ENCODE data around the gene KRT37.
"Not testable (repeated sequence)": the region's sequence is repeated elsewhere in the genome, so short reads cannot be mapped to it uniquely, and the experiment has no call there.

KRT37 gene

DNA sequence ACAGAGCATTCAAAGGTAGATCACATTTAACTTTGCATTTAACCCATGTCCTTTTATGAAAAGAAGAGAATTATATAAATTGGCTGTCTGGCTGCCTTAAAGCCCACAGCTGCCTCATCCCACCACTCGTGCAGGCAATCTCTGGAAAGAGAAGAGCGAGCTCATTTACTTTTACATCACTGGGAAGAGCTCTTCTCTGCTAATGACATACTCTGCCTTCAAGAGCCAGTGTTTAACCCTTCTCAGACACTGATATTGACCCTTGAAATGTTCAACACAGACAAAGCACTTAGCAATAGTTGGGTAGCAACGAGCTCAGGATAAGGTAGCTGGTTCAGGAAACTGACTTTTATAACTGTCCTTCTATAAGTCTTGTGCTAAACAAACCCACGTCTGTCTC lies 9.6 kb upstream of the KRT37 start:
- no peak for DNase-seq

DNA sequence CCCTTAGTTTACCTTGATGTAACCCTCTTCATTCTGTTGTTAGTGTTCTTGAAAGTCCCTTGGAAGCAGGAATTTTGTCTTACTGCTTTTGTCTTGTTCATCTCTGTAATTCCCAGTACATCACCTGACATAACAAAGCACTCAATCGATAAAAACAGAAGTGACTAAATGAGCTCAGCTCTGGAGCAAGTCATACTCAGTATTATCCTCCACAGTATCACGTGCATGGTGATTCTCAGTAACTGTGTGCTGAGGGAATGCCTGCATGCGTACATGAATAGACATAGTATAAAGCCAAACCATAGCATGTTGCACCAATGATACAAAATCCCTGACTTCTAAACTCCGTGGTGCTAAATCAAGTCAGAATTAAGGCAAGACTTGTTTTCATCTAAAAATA lies 9.2 kb upstream of the KRT37 start:
- no peak for DNase-seq

DNA sequence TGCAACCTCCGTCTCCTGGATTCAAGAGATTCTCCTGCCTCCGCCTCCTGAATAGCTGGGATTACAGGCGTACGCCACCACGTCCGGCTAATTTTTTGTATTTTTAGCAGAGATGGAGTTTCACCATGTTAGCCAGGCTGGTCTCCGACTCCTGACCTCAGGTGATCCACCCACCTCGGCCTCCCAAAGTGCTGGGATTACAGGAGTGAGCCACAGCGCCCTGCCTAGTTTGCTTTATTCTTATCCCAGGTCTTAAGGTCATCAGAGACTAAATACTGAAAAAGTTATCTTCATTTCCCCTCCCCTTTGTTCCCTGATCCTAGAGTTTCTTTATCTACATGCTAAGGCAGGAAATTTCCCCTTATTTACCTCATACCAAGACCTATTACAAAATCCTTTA lies 6.0 kb upstream of the KRT37 start:
- not testable (repeated sequence) for DNase-seq

DNA sequence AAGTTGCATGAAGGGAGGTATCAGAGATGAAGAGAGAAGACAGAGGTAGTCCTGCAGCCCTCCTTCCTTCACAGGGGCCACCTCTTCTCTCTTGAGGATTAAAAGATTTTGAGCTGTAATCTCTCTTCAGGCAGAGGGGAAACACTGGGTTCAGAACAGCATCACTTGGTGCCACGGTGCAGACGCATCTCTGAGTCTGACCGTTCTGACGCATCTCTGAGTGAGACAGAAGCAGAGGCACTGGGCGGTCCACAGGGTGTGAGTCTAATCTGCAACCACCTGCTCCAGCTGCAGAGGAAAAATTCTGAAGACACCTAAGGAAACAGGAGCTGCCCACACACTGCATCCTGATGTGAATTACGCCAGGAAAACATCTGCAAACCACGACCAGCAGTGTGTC lies 5.3 kb upstream of the KRT37 start:
- no peak for DNase-seq

DNA sequence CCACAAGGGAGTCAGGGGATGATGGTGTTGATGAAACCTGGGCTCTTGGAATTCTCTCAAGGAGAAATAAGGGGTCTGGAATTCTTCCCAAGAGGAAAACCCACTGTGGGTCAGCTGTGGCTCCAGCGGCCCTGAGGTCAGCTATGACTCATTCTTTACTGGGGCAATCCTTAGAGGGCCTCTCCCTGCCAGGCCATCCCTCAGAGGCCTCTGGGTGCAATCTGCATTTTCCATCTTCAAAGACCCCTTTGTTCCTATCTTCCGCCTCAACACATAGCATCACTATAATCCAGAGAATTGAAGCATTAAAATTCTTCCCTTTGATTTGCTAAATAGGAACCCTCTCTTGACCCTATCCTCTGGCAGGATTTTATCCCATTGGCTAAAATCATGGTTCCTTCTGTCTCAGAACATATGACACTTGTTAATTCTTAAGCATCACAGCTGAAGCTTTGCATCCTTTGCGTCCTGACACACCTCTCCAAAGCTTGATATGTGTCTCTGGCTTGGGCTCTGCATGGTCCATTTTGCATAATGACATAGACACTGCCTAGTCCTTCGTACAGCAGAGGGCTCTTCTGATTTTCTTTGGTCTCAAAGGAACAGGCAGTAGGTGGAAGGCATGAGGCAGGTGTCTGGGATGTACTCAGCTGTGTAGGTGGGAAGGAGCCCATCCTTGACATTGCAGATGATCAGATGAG lies 4.4 kb upstream of the KRT37 start:
- DNase-seq = no peak

DNA sequence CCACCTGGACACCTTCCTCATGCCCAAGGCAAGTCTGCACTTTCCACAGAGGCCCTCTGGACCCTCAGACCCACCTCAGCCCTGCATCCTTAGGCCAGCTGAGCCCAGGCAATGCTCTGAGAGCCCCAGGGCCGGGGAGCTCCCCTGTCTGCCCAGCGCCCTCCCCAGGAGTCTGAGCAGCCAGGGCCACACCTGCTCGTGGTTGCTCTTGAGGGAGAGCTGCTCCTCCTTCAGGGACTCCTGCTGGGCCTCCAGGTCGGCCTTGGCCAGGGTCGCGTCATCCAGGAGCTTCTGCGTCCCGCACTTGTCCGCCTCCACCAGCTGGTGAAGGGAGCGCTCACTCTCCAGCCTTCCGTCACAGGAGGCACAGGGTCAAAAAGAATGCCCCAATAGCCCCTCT lies 1.8 kb downstream of the KRT37 start:
- DNase-seq = not testable (repeated sequence)

DNA sequence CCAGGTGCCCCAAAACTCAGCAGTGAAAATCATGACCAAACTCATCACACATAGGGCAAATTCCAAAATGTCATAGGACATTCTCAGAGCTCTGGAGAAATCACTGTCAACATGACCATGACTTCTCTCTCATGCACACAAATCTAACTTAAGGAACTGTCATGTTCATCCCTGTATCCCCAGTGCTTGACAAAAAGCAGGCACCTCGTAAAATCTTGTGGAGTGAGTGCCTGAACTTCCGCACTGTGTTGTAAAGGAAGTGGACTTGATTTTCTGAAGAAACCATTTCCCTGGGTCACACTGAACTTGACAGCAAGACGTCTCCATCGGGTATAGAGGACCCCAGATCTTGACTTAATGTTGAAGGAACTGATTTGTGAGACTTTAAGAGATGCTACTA lies 2.8 kb downstream of the KRT37 start:
- DNase-seq = no peak

DNA sequence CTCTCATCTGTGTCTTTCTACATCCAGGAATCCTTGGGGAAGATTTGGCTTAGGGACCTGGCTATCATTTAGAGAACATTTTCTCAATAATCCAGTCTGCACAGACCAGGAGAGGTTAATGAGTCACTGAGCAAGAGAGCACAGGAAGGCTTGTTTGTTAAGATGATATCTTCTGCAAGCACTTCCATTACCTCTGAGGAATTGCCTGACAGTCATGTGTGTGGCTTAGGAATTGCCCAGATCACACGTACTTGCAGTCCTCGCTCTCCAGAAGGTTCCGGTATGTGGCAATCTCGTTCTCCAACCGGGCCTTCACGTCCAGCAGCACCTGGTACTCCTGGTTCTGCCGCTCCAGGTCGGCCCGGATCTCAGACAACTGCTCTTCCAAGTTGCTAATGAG lies 3.3 kb downstream of the KRT37 start:
- DNase-seq = no peak

DNA sequence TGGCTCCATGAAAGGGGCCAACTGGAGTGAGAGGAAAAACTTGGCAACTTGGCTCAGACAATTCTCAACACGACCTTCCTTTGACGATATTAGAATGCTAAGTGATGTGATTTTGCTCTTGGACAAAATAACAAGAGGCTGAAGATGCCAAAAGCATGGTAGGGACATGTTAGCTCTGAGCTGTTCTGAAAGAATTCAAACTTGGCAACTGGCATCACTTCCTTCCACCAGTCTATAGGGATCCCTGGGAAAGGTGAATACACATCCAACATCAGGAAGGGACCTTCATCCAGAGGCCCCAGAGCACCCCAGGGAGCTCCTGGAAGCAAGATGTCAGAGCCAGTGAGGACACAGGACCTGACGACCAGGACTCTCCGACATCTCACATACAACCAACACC lies 4.3 kb downstream of the KRT37 start:
- DNase-seq = no peak

DNA sequence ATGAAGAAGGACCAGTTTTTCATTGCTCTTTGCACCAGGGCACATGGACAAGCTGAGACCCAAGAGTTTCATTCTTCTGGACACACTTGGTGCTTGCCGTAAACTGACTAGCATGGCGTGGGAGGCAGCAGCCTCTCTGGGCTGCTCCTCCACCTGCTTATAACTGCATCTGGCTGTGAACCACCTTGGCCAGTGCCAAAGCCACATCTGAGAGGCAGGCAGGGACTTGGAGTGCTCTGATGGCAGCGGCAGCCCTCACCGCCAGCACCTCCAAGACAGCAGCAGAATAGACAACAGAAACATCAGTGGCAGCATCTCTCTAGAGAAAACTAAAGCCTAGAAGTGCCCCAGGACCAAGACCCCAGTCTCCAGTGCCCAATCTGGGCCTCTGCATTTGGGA lies 4.7 kb downstream of the KRT37 start:
- DNase-seq = no peak

DNA sequence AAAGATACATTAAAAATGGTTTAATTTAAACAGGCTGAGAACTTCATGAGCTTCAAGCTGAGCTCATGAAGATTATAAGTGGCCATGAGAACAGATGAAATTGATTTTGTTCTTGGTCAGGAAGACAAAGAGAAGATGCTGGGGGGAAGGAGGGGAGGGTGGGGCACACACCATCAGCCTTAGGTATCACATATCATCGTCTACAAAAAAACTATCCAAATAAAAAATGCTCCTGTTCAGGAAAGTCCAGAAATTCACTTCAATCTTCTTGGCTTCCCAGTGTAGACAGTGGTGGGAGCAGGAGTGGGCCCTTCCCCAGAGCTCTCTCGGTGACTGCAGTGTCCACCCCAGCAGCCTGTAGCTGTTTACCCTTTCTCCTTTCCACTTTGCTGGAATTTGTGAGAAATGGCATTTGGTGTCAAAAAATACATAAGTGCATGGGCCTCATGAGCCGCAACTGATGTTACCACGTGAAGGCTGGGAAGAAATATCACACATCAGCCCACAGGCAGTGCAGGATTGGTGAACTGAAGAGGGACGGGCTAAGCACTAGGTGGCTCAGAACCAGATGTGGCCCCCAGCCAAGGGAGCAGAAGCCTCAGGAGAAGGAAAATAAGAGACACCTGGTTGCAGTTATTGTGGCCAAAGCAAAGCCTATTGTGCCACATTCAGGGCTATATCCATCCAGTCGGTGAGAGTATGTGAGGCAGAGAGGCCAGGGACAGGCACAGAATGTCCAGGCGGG lies 6.1 kb downstream of the KRT37 start:
- no peak for DNase-seq

DNA sequence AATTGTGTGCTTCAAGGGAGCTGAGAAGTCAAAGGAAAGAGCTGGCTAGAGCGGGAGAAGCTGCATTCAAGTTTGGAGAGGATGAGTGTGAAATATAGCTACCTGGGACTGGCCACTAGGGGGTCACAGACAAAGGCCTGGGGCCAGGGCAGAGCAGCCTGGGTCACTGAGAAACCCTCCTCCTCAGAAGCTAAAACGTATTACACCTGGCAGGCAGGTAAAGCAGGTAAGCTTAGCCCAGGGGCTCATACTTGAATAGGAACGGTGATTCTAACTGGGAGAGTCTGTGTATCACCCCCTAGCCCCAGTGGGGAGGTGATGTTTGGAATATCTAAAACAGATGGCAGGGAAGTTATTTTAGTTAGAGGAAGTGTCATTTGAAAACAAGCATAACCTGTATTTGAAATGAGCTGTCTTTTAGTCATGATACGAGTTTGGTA lies 6.8 kb downstream of the KRT37 start:
- DNase-seq = no peak

DNA sequence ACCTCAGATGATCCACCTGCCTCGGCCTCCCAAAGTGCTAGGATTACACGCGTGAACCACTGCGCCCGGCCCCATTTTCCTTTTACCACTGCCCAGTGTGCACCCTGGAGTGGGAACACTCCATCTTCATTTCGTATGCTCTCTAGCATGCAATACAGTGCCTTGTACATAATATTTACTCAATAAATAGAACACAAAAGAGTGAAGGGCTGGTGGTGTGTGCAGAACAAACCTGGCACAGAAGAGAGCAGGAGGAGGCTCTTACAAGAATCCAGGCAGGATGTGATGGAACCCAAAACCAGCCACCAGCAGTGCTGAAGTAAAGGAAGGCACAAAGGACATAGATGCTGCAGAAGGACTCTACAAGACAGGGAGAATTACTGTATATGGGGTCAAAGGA lies 7.3 kb downstream of the KRT37 start:
- DNase-seq = no peak

DNA sequence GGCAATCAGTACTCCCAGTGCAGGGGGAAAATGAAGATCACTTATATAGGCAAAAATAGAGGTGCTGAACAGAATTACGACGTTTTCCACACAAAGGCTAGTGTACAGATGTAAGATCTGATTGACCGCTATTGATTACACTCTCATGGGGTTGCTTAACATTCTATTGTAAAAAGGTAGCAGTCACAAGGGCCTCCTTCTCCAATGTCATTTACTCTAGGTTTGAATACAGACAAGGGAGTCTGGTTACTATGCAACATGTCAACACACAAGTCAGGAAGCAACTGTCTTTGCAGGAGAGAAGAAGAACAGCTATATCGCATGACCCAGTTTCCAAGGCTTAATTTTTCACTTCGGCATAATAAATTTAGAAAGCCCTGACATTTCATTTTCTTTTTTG lies 7.9 kb downstream of the KRT37 start:
- no peak for DNase-seq

DNA sequence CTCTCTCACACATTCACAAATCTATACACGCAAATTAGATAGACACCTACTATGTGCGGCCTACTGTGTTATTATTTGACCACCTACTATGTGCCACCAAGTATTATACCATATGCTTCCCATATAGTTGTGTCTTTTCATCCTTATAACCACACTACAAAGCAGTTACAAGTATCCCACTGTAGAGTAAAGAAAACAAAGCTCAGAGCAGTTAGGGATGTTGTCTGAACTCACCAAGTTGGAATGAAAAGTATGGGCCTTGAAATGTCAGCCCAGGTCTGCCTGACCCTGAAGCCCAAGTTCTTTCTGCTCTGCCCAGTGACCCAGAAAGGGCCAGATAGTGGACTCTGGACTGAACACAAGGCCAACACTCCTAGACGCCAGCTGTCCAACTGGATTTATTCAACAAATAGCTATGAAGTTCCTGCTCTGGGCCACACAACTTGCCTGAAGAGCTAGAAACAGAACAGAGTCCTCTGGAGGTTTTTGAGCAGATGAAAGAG lies 8.5 kb downstream of the KRT37 start:
- no peak for DNase-seq

DNA sequence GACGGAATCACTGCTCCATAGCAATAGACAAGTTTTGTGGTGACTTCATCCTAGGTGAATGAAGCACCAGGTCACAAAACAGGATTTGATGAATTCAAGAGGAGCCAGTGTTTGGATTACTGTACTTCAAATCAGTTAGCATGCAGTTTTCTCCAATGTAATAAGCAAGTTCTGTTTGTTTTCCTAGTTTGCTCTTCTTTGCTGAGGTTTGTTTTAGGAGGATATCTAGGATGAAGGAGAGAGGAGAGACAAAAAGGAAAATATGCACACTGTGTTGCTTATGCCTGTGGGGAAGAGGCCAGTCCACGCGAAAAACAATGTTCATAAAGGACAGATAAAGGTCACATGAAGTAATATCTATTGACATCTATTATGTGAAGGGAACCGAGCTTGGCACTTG lies 9.0 kb downstream of the KRT37 start:
- no peak for DNase-seq

DNA sequence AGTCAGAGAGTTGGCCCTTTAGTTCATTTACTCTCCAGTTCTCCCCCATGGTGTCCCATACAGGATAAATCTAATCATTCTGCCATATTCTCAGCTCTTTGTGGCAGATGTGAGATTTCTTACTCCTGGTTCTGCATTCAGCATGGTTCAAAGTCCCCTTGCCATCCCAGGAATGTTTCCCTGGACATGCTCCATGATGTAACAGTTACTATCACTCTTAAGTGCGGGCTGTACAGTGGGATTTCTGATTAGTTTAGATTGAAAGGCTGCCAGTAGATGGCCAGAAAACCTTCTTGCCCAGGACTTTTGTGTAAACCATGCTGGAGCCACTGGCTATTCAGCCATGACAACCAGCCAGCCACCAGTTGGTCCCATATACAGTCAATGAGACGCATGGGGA lies 10.4 kb downstream of the KRT37 start:
- DNase-seq = no peak

DNA sequence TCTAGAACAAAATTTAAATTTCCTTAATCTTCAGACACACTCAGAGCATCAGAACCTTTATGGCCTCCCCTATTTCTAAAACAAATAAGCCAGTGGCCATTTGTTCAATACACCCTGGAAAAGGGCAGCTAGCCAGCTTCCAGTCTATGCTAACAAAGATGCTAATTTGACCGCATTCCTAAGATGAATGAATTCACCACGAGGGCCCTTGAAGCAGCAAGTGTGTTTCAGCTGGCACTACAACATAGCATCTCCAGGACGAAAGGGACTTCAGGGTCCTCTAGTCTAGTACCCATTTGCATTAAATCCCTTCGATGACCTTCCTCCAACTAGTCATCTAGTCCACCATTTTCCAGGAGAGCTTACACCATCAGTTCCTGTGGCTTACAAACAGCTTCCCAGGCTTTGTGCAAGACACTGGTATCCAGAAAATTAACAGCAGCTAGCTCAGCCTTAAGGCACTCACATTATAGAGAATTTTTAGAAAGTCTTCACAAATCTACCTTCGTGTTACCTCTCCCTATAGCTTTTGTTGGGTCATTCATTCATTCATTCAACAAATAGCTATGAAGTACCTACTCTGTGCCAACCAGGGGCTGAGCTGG lies 10.9 kb downstream of the KRT37 start:
- DNase-seq = no peak

DNA sequence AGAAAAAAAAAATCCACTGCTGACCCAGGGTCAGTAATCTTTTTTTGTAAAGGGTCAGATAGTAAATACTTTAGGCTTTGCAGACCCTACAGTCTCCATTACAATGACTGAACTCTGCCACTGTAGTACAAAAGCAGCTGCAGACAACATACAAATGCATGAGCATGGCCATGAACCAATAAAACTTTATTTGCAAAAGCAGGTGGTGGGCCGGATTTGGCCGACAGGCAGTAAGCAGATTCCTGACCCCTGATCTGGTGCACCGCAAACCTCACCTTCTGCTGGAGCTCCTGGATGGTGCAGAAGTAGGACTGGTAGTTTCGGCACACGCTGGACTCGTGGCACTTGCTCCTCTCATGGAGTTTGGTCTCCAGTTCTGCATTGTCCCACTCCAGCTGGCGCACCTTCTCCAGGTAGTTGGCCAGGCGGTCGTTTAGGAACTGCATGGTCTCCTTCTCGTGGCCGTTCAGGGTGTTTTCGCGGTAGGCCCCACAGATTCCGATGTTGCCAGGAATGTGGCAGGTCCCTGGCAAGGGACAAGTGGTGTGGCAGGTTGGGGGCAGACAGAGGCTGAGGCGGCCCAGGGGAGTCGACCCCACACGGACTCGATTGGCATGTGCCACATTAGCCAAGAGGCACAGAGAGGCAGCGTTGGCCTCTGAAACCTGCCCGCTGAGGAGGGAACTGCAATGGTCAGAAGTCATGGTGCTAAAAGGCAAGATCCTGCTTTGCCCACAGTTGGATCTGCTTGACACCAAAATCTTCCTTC lies 13.1 kb downstream of the KRT37 start:
- DNase-seq = no peak

DNA sequence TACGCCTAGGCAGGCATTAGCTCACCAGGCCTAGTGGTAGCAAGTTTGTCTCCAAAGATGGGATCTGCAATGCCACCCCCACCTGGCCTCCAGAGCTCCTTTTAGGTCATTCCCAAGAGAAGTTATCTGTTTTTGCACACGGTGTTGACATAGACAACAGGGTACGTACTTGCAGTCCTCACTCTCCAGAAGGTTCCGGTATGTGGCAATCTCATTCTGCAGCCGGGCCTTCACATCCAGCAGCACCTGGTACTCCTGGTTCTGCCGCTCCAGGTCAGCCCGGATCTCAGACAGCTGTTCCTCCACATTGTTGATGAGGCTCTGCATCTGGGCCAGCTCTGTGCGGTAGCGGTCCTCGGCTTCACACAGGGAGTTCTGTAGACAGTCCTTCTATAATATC lies 17.2 kb downstream of the KRT37 start:
- DNase-seq = no peak

DNA sequence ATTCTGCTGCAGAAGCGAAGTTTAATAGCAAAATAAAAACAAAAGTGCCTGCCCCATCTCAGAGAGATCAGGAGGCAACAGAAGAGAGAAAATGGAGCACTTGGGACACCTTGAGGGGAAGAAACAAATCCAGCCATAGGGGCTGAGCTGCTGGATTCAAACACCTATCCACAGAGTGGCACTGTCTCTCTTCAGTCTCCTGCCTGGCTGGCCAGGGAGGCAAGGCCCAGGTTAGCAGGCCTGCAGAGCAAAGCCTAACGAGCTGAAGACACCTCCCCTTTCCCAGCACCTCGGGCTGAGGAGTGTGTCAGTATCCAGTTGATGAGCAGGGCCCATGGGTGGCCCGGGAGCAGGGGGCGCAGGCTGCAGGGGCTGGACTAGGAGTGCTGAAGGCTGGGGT lies 18.2 kb downstream of the KRT37 start:
- no peak for DNase-seq

DNA sequence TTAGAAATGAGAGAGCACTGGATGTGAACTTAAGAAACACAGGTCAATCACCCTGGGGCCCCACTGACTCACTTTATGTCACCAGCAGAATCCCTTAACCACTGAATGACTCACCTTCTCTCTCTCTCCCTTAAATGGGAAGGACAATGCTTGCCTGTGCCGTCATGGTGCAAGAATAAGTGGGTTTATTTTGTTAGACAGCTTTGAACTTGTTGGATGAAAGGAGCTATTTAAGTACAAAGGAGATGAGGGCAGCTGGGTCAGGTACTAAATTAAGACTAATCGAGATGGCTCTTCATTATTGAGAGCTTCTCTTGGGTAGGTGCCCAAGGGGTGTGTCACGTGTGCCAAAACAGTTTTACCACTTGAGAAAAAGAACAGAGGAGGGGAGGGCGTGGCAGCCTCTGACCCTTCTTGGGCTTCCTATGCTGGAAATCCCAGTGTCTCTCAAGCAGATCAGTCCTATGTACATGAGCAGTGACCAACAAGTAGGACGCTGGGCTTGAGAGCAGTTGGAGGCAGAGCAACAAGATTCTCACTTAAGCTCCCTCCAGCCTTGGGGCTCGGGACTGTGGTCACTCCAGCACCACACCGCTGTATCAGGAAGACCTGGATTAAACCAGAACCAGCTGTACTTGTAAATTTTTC lies 20.2 kb downstream of the KRT37 start:
- no peak for DNase-seq
